ENCODE results near the gene C19orf44.

GRCh38 chr19:16457954-16458331 is 38.3 kb upstream of the C19orf44 start:
- TF ChIP-seq CTCF (IDR thresholded peaks at IDR 0.05) (no peak), POLR2AphosphoS5 (IDR thresholded peaks at IDR 0.05) (no peak), EP300 (IDR thresholded peaks at IDR 0.05) (no peak), POLR2A (IDR thresholded peaks at IDR 0.05) (no peak)
